ENCODE measurements around the gene KCNJ5. TPM values are rescaled to one million over a fixed set of nuclear protein-coding genes. Genes with fewer than 3 reads are reported as not detected.

The KCNJ5 gene
- total RNA-seq, 4 donors from 2014 or later, result 0.69 to 1.1 TPM; not detected in 2

GRCh38 chr11:128878455-128878854 lies 12.7 kb upstream of the KCNJ5 start:
- Histone ChIP-seq H3K27ac (no peak overlapping the region), H3K9me3 (no peaks in the 10 kb centered on the region), H3K4me3 (no peak overlapping the region), H3K36me3 (no peaks in the 10 kb centered on the region), H3K4me1 (no peaks in the 10 kb centered on the region), H3K27me3 (no peaks in the 10 kb centered on the region)
- TF ChIP-seq CTCF (IDR thresholded peaks at IDR 0.05), result no peak
- no peak for TF ChIP-seq POLR2A (IDR thresholded peaks at IDR 0.05)
- intact Hi-C loops (cut with DNase I; ENCODE audit: low total_unique reads), result no loop called here
- DNase-seq, result no peak

- intact Hi-C loops (cut with DNase I; ENCODE audit: low total_unique reads), result loop anchor here (5.0 kb wide), 1 partner anchor 77 kb away; no protein-coding TSS in a partner anchor
- Histone ChIP-seq H3K4me1 (no peaks in the 10 kb centered on the region), H3K36me3 (no peaks in the 10 kb centered on the region)
Measured at GRCh38 chr11:128879817-128880216, 11.3 kb upstream of the KCNJ5 start.

GRCh38 chr11:128881221-128881620 lies 9.9 kb upstream of the KCNJ5 start:
- Histone ChIP-seq H3K27ac (no peak overlapping the region), H3K27me3 (no peaks in the 10 kb centered on the region), H3K4me3 (no peak overlapping the region), H3K4me1 (no peaks in the 10 kb centered on the region), H3K9me3 (no peaks in the 10 kb centered on the region), H3K36me3 (no peaks in the 10 kb centered on the region)
- no peak for DNase-seq
- TF ChIP-seq CTCF (IDR thresholded peaks at IDR 0.05), result no peak
- TF ChIP-seq POLR2A (IDR thresholded peaks at IDR 0.05), result no peak
- intact Hi-C loops (cut with DNase I; ENCODE audit: low total_unique reads), result loop anchor here (5.0 kb wide), 1 partner anchor 76 kb away; no protein-coding TSS in a partner anchor

More at GRCh38 chr11:128879817-128880216, 11.3 kb upstream of the KCNJ5 start:
- Histone ChIP-seq H3K9me3 (no peaks in the 10 kb centered on the region), H3K4me3 (no peak overlapping the region), H3K27me3 (no peaks in the 10 kb centered on the region), H3K27ac (no peak overlapping the region)
- DNase-seq, result no peak
- TF ChIP-seq CTCF (IDR thresholded peaks at IDR 0.05), result no peak
- no peak for TF ChIP-seq POLR2A (IDR thresholded peaks at IDR 0.05)

GRCh38 chr11:128882451-128882850 lies 8.7 kb upstream of the KCNJ5 start:
- H3K27me3 ChIP-seq, result no peaks in the 10 kb centered on the region
- no peaks in the 10 kb centered on the region for H3K9me3 ChIP-seq
- no peak overlapping the region for H3K4me3 ChIP-seq
- TF ChIP-seq CTCF (IDR thresholded peaks at IDR 0.05), result no peak
- TF ChIP-seq POLR2A (IDR thresholded peaks at IDR 0.05), result no peak
- intact Hi-C loops (cut with DNase I; ENCODE audit: low total_unique reads), result loop anchor here (5.0 kb wide), 1 partner anchor 75 kb away; no protein-coding TSS in a partner anchor
- no peak for DNase-seq
- H3K36me3 ChIP-seq, result no peaks in the 10 kb centered on the region
- H3K4me1 ChIP-seq, result no peaks in the 10 kb centered on the region
- no peak overlapping the region for H3K27ac ChIP-seq

GRCh38 chr11:128884054-128884453 lies 7.1 kb upstream of the KCNJ5 start:
- no peak for TF ChIP-seq CTCF (IDR thresholded peaks at IDR 0.05)
- TF ChIP-seq POLR2A (IDR thresholded peaks at IDR 0.05), result no peak
- intact Hi-C loops (cut with DNase I; ENCODE audit: low total_unique reads), result loop anchor here (5.0 kb wide), 1 partner anchor 73 kb away; no protein-coding TSS in a partner anchor

More at GRCh38 chr11:128884054-128884453, 7.1 kb upstream of the KCNJ5 start:
- no peak overlapping the region for H3K27ac ChIP-seq
- no peaks in the 10 kb centered on the region for H3K27me3 ChIP-seq
- DNase-seq, result no peak
- H3K4me1 ChIP-seq, result no peaks in the 10 kb centered on the region
- no peak overlapping the region for H3K4me3 ChIP-seq
- H3K9me3 ChIP-seq, result no peaks in the 10 kb centered on the region
- no peaks in the 10 kb centered on the region for H3K36me3 ChIP-seq

Measured in uterus (tissue), 4 donors.